GM18502 (cell line): ENCODE results near the gene VCPKMT.

ENCODE experiments used
- ATAC-seq: cut with Tn5 transposase; IDR thresholded peaks from one replicate; pipeline ENCODE4 v1.9.1; 2021; ENCODE audit warnings: mild to moderate bottlenecking; ENCODE audit not compliant: unreplicated experiment, poor library complexity

The VCPKMT gene

GRCh38 chr14:50116181-50116956 is at the start of gene VCPKMT:
VCPKMT (minus strand) TSS chr14:50116572; CDS start chr14:50116552, 20 bp downstream.
- peak; percentile 97 for ATAC-seq

- no peak for ATAC-seq
Observed at GRCh38 chr14:50156111-50156510, 39.7 kb upstream of the VCPKMT start.

GRCh38 chr14:50148799-50149198 is 32.4 kb upstream of the VCPKMT start:
- no peak for ATAC-seq

- no peak for ATAC-seq
Observed at GRCh38 chr14:50139192-50139591, 22.8 kb upstream of the VCPKMT start.

- no peak for ATAC-seq
Observed at GRCh38 chr14:50127802-50128201, 11.4 kb upstream of the VCPKMT start.

GRCh38 chr14:50123062-50123461 is 6.7 kb upstream of the VCPKMT start:
- no peak for ATAC-seq

- ATAC-seq = no peak
Observed at GRCh38 chr14:50122291-50122690, 5.9 kb upstream of the VCPKMT start.

GRCh38 chr14:50121486-50121885 is 5.1 kb upstream of the VCPKMT start:
- ATAC-seq = no peak

GRCh38 chr14:50117456-50117855 is 1.1 kb upstream of the VCPKMT start:
- no peak for ATAC-seq

GRCh38 chr14:50116966-50117365 is 594 bp upstream of the VCPKMT start:
- ATAC-seq = no peak

GRCh38 chr14:50113381-50114035 is 2.9 kb downstream of the VCPKMT start:
- no peak for ATAC-seq

GRCh38 chr14:50110323-50111037 is 5.9 kb downstream of the VCPKMT start:
- ATAC-seq = no peak

- no peak for ATAC-seq
Observed at GRCh38 chr14:50109342-50109741, 7.0 kb downstream of the VCPKMT start.

- ATAC-seq = no peak
Observed at GRCh38 chr14:50107850-50108249, 8.5 kb downstream of the VCPKMT start.

GRCh38 chr14:50106178-50106577 is 10.2 kb downstream of the VCPKMT start:
- ATAC-seq = no peak

GRCh38 chr14:50103558-50103957 is 12.8 kb downstream of the VCPKMT start:
- no peak for ATAC-seq

- ATAC-seq = no peak
Observed at GRCh38 chr14:50101417-50101816, 15.0 kb downstream of the VCPKMT start.

GRCh38 chr14:50100805-50101204 is 15.6 kb downstream of the VCPKMT start:
- ATAC-seq = no peak

- no peak for ATAC-seq
Observed at GRCh38 chr14:50099335-50099734, 17.0 kb downstream of the VCPKMT start.

GRCh38 chr14:50095895-50096294 is 20.5 kb downstream of the VCPKMT start:
- ATAC-seq = no peak

- ATAC-seq = no peak
Observed at GRCh38 chr14:50094056-50094755, 22.2 kb downstream of the VCPKMT start.
